ENCODE measurements around the gene FYTTD1. TPM values are rescaled to one million over a fixed set of nuclear protein-coding genes. Genes with fewer than 3 reads are reported as not detected.
"Not testable (repeated sequence)": the region's sequence is repeated elsewhere in the genome, so short reads cannot be mapped to it uniquely, and the experiment has no call there.

The FYTTD1 gene
- total and polyA plus RNA-seq, 4 experiments from 2014 or later, result 60.0 to 120 (median 79.4) TPM

- no peaks in the 10 kb centered on the region for H3K27me3 ChIP-seq (ENCODE audit: insufficient read depth, low read length)
- ChIA-PET POLR2A (ENCODE audit: partially characterized antibody) (no interaction called here), CTCF (ENCODE audit: partially characterized antibody) (no interaction called here)
- Mint-ChIP-seq H3K4me3 (peak overlapping the region in 2 of 8 donors; percentile 6 to 10), H3K27ac (peak overlapping the region in 4 of 7 donors; percentile 9 to 59 (median 20)), H3K9me3 (peaks cover 0 to 2% (median 0%) of the 10 kb centered on the region in 8 donors), H3K27me3 (no peaks in the 10 kb centered on the region), H3K36me3 (peaks cover 8 to 13% of the 10 kb centered on the region in 2 donors), H3K4me1 (peaks cover 20 to 40% (median 30%) of the 10 kb centered on the region in 4 donors)
- H3K4me3 ChIP-seq (ENCODE audit: low read length in 2 of 2), result no peak overlapping the region
- H3K9me3 ChIP-seq (ENCODE audit: control insufficient read depth in 1 of 2, low read length in 2 of 2), result no peaks in the 10 kb centered on the region
- intact Hi-C loops (cut with micrococcal nuclease), result no loop called here
- no peaks in the 10 kb centered on the region for H3K36me3 ChIP-seq (ENCODE audit: insufficient read depth, low read length)
- DNase-seq, result no peak
- H3K27ac ChIP-seq (ENCODE audit: low read depth, low read length), result no peak overlapping the region
- peaks cover 7% of the 10 kb centered on the region for H3K4me1 ChIP-seq (ENCODE audit: insufficient read depth, low read length)
Measured at GRCh38 chr3:197728487-197728886, 21.2 kb upstream of the FYTTD1 start.

DNA sequence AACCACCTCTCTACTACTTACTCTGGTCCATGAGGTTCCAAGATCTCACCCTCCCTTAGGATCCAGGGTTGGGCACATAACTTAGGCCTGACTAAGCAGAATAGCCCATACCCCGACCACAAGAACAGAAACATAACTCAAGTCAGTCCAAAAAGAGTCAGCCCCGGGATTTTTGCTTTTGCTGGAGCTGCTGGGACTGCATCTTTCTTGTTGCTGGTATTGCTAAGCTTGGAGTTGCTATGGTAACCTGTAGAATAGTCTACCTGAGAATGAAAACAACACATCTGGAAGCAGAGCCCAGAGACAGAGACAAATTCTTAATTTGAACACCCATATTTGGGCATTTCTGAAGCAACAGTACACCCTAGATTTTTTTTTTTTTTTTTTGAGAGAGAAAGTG, 19.5 kb upstream of the FYTTD1 start:
- POLR2A ChIA-PET (ENCODE audit: partially characterized antibody), result no interaction called here
- Mint-ChIP-seq H3K27me3 (no peaks in the 10 kb centered on the region), H3K4me1 (peaks cover 26 to 55% (median 37%) of the 10 kb centered on the region in 4 donors), H3K27ac (peak overlapping the region in 6 of 7 donors; percentile 9 to 80 (median 72)), H3K9me3 (peaks cover 0 to 1% (median 0%) of the 10 kb centered on the region in 8 donors), H3K36me3 (peaks cover 8 to 18% of the 10 kb centered on the region in 2 donors), H3K4me3 (peak overlapping the region in 4 of 8 donors; percentile 5 to 55 (median 24))
- no peaks in the 10 kb centered on the region for H3K27me3 ChIP-seq (ENCODE audit: insufficient read depth, low read length)
- peak in 3 of 5 donors; percentile 14 to 36 (median 14) for DNase-seq
- H3K4me3 ChIP-seq (ENCODE audit: low read length in 2 of 2), result no peak overlapping the region
- H3K9me3 ChIP-seq (ENCODE audit: control insufficient read depth in 1 of 2, low read length in 2 of 2), result no peaks in the 10 kb centered on the region
- H3K36me3 ChIP-seq (ENCODE audit: insufficient read depth, low read length), result no peaks in the 10 kb centered on the region
- H3K4me1 ChIP-seq (ENCODE audit: insufficient read depth, low read length), result peaks cover 20% of the 10 kb centered on the region
- CTCF ChIA-PET (ENCODE audit: partially characterized antibody), result no interaction called here
- intact Hi-C loops (cut with micrococcal nuclease), result no loop called here
- H3K27ac ChIP-seq (ENCODE audit: low read depth, low read length), result no peak overlapping the region

- H3K36me3 ChIP-seq (ENCODE audit: insufficient read depth, low read length); H3K9me3 ChIP-seq (ENCODE audit: control insufficient read depth in 1 of 2, low read length in 2 of 2); H3K27me3 ChIP-seq (ENCODE audit: insufficient read depth, low read length); intact Hi-C loops (cut with micrococcal nuclease); CTCF ChIA-PET (ENCODE audit: partially characterized antibody); H3K27me3 Mint-ChIP-seq; H3K27ac ChIP-seq (ENCODE audit: low read depth, low read length); H3K4me3 Mint-ChIP-seq; POLR2A ChIA-PET (ENCODE audit: partially characterized antibody); H3K9me3 Mint-ChIP-seq; H3K4me3 ChIP-seq (ENCODE audit: low read length in 2 of 2); DNase-seq: not testable (repeated sequence)
- peaks cover 8 to 18% of the 10 kb centered on the region in 2 donors for H3K36me3 Mint-ChIP-seq
- peak overlapping the region in 2 of 7 donors; percentile 59 to 72 for H3K27ac Mint-ChIP-seq
- H3K4me1 ChIP-seq (ENCODE audit: insufficient read depth, low read length), result peaks cover 26% of the 10 kb centered on the region
- H3K4me1 Mint-ChIP-seq, result peaks cover 29 to 57% (median 36%) of the 10 kb centered on the region in 4 donors
Measured at GRCh38 chr3:197730770-197731169, 18.9 kb upstream of the FYTTD1 start.

GRCh38 chr3:197731483-197731882, 18.2 kb upstream of the FYTTD1 start:
- peaks cover 31 to 60% (median 40%) of the 10 kb centered on the region in 4 donors for H3K4me1 Mint-ChIP-seq
- H3K36me3 ChIP-seq (ENCODE audit: insufficient read depth, low read length); H3K27ac ChIP-seq (ENCODE audit: low read depth, low read length); POLR2A ChIA-PET (ENCODE audit: partially characterized antibody); DNase-seq; H3K4me3 ChIP-seq (ENCODE audit: low read length in 2 of 2); H3K9me3 ChIP-seq (ENCODE audit: control insufficient read depth in 1 of 2, low read length in 2 of 2); H3K9me3 Mint-ChIP-seq; CTCF ChIA-PET (ENCODE audit: partially characterized antibody); H3K27me3 ChIP-seq (ENCODE audit: insufficient read depth, low read length); intact Hi-C loops (cut with micrococcal nuclease); H3K27me3 Mint-ChIP-seq; H3K27ac Mint-ChIP-seq; H3K4me3 Mint-ChIP-seq: not testable (repeated sequence)
- H3K36me3 Mint-ChIP-seq, result peaks cover 8 to 23% of the 10 kb centered on the region in 2 donors
- H3K4me1 ChIP-seq (ENCODE audit: insufficient read depth, low read length), result peaks cover 29% of the 10 kb centered on the region

GRCh38 chr3:197733042-197733441, 16.6 kb upstream of the FYTTD1 start:
- intact Hi-C loops (cut with micrococcal nuclease), result no loop called here
- CTCF ChIA-PET (ENCODE audit: partially characterized antibody), result no interaction called here
- no peaks in the 10 kb centered on the region for H3K36me3 ChIP-seq (ENCODE audit: insufficient read depth, low read length)
- H3K9me3 ChIP-seq (ENCODE audit: control insufficient read depth in 1 of 2, low read length in 2 of 2), result no peaks in the 10 kb centered on the region
- Mint-ChIP-seq H3K4me3 (no peak overlapping the region), H3K9me3 (no peaks in the 10 kb centered on the region), H3K4me1 (peaks cover 35 to 66% (median 46%) of the 10 kb centered on the region in 4 donors), H3K36me3 (peaks cover 8 to 19% of the 10 kb centered on the region in 2 donors), H3K27me3 (no peaks in the 10 kb centered on the region), H3K27ac (no peak overlapping the region)
- H3K4me1 ChIP-seq (ENCODE audit: insufficient read depth, low read length), result peaks cover 38% of the 10 kb centered on the region
- no peak overlapping the region for H3K4me3 ChIP-seq (ENCODE audit: low read length in 2 of 2)
- H3K27ac ChIP-seq (ENCODE audit: low read depth, low read length), result no peak overlapping the region
- no peak for DNase-seq
- H3K27me3 ChIP-seq (ENCODE audit: insufficient read depth, low read length), result no peaks in the 10 kb centered on the region
- POLR2A ChIA-PET (ENCODE audit: partially characterized antibody), result interaction anchor here (1.1 kb wide), 1 partner anchor 21 kb away, joined by 5 read pairs; no protein-coding TSS in a partner anchor

GRCh38 chr3:197734667-197735318, 14.9 kb upstream of the FYTTD1 start:
- no peaks in the 10 kb centered on the region for H3K9me3 Mint-ChIP-seq
- Histone ChIP-seq H3K9me3 (ENCODE audit: control insufficient read depth in 1 of 2, low read length in 2 of 2) (no peaks in the 10 kb centered on the region), H3K4me1 (ENCODE audit: insufficient read depth, low read length) (peaks cover 38% of the 10 kb centered on the region), H3K4me3 (ENCODE audit: low read length in 2 of 2) (no peak overlapping the region), H3K36me3 (ENCODE audit: insufficient read depth, low read length) (no peaks in the 10 kb centered on the region), H3K27me3 (ENCODE audit: insufficient read depth, low read length) (no peaks in the 10 kb centered on the region), H3K27ac (ENCODE audit: low read depth, low read length) (no peak overlapping the region)
- H3K27ac Mint-ChIP-seq, result peak overlapping the region in 6 of 7 donors; percentile 14 to 70 (median 50)
- POLR2A ChIA-PET (ENCODE audit: partially characterized antibody), result interaction anchor here (4.0 to 4.4 kb wide), 2 partner anchors 15 to 21 kb away, joined by 33 to 78 read pairs; partner anchors contain the start of gene FYTTD1
- DNase-seq, result no peak
- intact Hi-C loops (cut with micrococcal nuclease), result no loop called here
- peaks cover 30 to 59% (median 41%) of the 10 kb centered on the region in 4 donors for H3K4me1 Mint-ChIP-seq
- peaks cover 4 to 14% of the 10 kb centered on the region in 2 donors for H3K36me3 Mint-ChIP-seq
- H3K4me3 Mint-ChIP-seq, result peak overlapping the region; percentile 33 to 71 (median 62)
- no peaks in the 10 kb centered on the region for H3K27me3 Mint-ChIP-seq
- CTCF ChIA-PET (ENCODE audit: partially characterized antibody), result no interaction called here

DNA sequence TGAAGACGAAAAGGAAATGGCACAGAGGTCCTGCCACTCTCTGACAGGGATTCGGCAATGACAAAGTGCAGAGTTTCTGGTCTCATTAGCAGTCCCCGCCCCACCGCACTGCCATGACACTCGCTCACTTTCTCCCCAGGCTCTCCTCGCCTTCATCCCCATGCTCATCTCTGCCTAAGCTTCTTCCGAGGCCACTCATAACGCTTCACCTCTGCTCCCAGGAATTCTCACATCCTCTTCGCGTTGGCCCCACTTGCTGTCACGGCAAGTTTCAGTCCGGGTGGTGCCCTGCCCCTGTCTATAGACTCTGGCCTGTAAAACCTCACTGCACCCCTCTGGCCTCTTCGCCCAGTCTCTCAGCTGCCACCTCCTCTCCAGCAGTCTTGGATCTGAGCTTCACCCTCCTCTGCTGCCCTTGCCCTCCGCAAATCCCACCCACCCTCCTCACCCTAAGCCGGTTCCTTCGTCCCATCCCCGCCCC, 13.6 kb upstream of the FYTTD1 start:
- ChIA-PET CTCF (ENCODE audit: partially characterized antibody) (interaction anchor here (1.3 kb wide), 1 partner anchor 24 kb away, joined by 5 read pairs; no protein-coding TSS in a partner anchor), POLR2A (ENCODE audit: partially characterized antibody) (interaction anchor here (0.6 to 4.4 kb wide), 8 partner anchors 11 to 137 kb away, joined by 3 to 78 read pairs (median 4); partner anchors contain the start of genes FYTTD1 and LRCH3)
- peak overlapping the region; percentile 91 to 99 (median 98) for H3K4me3 Mint-ChIP-seq
- H3K27me3 Mint-ChIP-seq, result no peaks in the 10 kb centered on the region
- H3K9me3 Mint-ChIP-seq, result no peaks in the 10 kb centered on the region
- intact Hi-C loops (cut with micrococcal nuclease), result loop anchor here (1.0 to 2.0 kb wide), 3 partner anchors 13 to 181 kb away; partner anchors contain the start of genes BDH1 and FYTTD1
- H3K4me3 ChIP-seq (ENCODE audit: low read length in 2 of 2), result peak overlapping the region; percentile 61 to 87
- H3K27ac ChIP-seq (ENCODE audit: low read depth, low read length), result peak overlapping the region; percentile 80
- H3K4me1 Mint-ChIP-seq, result peaks cover 24 to 48% (median 32%) of the 10 kb centered on the region in 4 donors
- H3K36me3 Mint-ChIP-seq, result peaks cover 4 to 14% of the 10 kb centered on the region in 2 donors
- peak; percentile 35 to 52 (median 37) for DNase-seq
- no peaks in the 10 kb centered on the region for H3K27me3 ChIP-seq (ENCODE audit: insufficient read depth, low read length)
- H3K36me3 ChIP-seq (ENCODE audit: insufficient read depth, low read length), result no peaks in the 10 kb centered on the region
- H3K9me3 ChIP-seq (ENCODE audit: control insufficient read depth in 1 of 2, low read length in 2 of 2), result no peaks in the 10 kb centered on the region
- H3K27ac Mint-ChIP-seq, result peak overlapping the region; percentile 89 to 99 (median 98)
- peaks cover 33% of the 10 kb centered on the region for H3K4me1 ChIP-seq (ENCODE audit: insufficient read depth, low read length)
